ENCODE measurements around the gene LINC00237. TPM values are rescaled to one million over a fixed set of nuclear protein-coding genes. Genes with fewer than 3 reads are reported as not detected.

The LINC00237 gene
- polyA plus RNA-seq, 2 donors: not detected

DNA sequence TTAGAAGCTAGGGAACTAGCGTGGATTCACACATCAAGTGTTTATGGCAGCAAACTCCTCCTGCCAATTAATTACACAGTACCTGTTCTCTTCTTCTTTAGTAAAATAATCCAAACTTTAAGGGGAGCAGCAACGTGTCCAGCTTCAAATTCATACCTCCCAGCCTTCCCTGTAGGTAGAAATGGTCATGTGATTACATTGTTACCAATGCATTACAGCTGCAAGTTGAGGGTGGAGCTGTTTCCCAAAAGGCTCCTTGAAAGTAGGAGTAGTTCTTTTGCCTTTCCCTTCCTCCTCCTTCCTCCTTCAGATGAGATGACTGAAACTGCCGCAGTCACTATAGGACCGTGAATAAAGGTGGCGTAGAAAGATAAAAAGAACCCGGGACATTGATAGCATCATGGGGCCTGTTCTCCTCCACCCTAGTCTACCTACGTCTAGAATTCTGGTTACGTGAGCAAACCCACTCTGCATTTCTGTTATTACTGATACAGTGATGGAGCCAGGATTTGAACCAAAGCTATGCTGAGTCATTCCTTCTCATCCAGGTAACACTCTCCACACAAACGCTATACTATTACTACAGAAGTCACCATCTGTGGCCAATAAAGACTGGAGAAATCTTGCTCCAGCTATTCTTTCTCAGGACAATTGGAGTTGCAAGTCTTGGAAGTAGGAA lies 18.2 kb downstream of the LINC00237 start:
- WGBS, 2 donors: 80 to 83% methylated on average over 9 of the region's 9 CpGs
- H3K4me3 ChIP-seq (ENCODE audit: low read depth in 1 of 2, low read length in 2 of 2): no peak overlapping the region
- peaks cover 0 to 4% of the 10 kb centered on the region in 2 donors for H3K27me3 ChIP-seq (ENCODE audit: control insufficient read depth in 1 of 2, insufficient read depth in 2 of 2, low read length in 2 of 2)

DNA sequence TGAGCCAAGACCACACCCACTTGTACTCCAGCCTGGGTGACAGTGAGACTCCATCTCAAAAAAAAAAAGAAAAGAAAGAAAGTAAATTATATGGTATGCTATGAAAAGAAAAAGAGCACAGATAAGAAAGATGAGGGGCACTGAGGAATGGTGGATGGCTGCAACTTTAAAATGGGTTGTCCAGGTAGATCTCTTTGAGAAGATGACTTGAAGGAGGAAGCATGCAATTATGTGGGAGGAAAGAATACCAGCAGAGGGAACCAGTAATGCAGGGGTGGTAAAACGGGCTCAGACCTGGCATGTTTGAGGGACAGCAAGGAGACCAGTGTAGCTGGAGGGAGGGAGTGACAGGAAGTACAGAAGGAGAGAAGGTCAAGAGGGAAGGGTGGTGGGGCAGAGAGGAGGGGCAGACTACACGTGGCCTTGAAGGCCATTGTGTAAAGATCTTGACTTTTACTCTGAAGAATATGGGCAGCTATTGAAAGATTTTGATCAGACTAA lies 22.3 kb downstream of the LINC00237 start:
- no peaks in the 10 kb centered on the region for H3K27me3 ChIP-seq (ENCODE audit: control insufficient read depth in 1 of 2, insufficient read depth in 2 of 2, low read length in 2 of 2)

More for the DNA sequence above, 18.2 kb downstream of the LINC00237 start:
- Histone ChIP-seq H3K4me1 (ENCODE audit: control insufficient read depth in 2 of 2, insufficient read depth in 2 of 2, low read length in 1 of 2) (peaks cover 0 to 2% of the 10 kb centered on the region in 2 donors), H3K36me3 (ENCODE audit: control insufficient read depth in 2 of 2, insufficient read depth in 2 of 2, low read length in 1 of 2) (no peaks in the 10 kb centered on the region), H3K9me3 (ENCODE audit: control insufficient read depth in 2 of 2, insufficient read depth in 1 of 2, low read depth in 1 of 2, low read length in 1 of 2) (no peaks in the 10 kb centered on the region), H3K27ac (ENCODE audit: low read depth in 2 of 2, low read length in 1 of 2) (no peak overlapping the region)

DNA sequence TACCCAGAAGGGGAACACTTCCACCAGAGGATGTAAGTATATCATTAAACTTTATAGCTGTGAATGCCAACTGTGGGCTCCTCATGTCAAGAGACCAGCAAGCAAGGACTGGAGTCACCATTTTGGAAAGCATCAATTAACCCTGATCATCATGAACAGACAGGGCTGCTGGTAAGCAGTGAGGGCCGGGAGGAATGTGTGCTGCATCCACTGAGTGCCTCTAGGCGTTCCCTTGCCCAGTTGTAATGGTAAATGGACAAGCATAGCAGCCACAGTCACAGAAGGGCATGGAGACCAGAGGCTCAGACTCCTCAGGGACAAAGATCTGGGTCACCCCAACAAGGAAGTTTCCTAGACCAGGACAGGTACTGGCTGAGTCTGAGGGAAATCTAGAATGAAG lies 23.6 kb downstream of the LINC00237 start:
- WGBS, 2 donors: 43 to 66% methylated on average over 2 of the region's 2 CpGs
- Histone ChIP-seq H3K9me3 (ENCODE audit: control insufficient read depth in 2 of 2, insufficient read depth in 1 of 2, low read depth in 1 of 2, low read length in 1 of 2) (no peaks in the 10 kb centered on the region), H3K36me3 (ENCODE audit: control insufficient read depth in 2 of 2, insufficient read depth in 2 of 2, low read length in 1 of 2) (no peaks in the 10 kb centered on the region), H3K27me3 (ENCODE audit: control insufficient read depth in 1 of 2, insufficient read depth in 2 of 2, low read length in 2 of 2) (no peaks in the 10 kb centered on the region), H3K27ac (ENCODE audit: low read depth in 2 of 2, low read length in 1 of 2) (no peak overlapping the region), H3K4me3 (ENCODE audit: low read depth in 1 of 2, low read length in 2 of 2) (no peak overlapping the region), H3K4me1 (ENCODE audit: control insufficient read depth in 2 of 2, insufficient read depth in 2 of 2, low read length in 1 of 2) (no peaks in the 10 kb centered on the region)

More for the DNA sequence above, 22.3 kb downstream of the LINC00237 start:
- no peak overlapping the region for H3K4me3 ChIP-seq (ENCODE audit: low read depth in 1 of 2, low read length in 2 of 2)
- H3K9me3 ChIP-seq (ENCODE audit: control insufficient read depth in 2 of 2, insufficient read depth in 1 of 2, low read depth in 1 of 2, low read length in 1 of 2): no peaks in the 10 kb centered on the region
- no peak overlapping the region for H3K27ac ChIP-seq (ENCODE audit: low read depth in 2 of 2, low read length in 1 of 2)
- H3K4me1 ChIP-seq (ENCODE audit: control insufficient read depth in 2 of 2, insufficient read depth in 2 of 2, low read length in 1 of 2): no peaks in the 10 kb centered on the region
- no peaks in the 10 kb centered on the region for H3K36me3 ChIP-seq (ENCODE audit: control insufficient read depth in 2 of 2, insufficient read depth in 2 of 2, low read length in 1 of 2)
- WGBS, 2 donors: 31 to 35% methylated on average over 2 of the region's 2 CpGs

DNA sequence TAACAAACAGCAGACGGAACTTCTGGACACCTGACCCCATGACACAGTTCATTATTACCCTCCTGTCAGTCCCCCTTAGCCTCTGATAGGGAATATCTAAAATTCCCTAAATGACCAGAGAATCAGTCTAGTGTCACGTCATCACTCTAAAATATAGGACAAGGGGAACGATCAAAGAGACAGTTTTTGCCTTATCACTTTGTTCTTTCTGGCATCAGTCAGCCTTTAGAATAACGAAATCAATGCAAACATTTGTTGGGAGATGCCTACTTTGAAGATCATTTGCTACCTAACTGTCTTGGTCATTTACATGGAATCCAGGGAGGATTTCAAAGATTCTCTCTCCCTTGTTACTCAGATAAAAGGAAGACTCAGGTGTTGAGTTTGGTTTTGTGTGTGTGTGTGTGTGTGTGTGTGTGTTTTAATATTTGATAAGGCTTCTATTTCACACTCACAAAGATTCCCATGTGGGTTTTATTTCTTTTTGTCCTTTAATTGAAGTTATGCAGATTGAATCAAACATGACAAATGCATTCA lies 28.3 kb downstream of the LINC00237 start:
- 54 to 61% methylated on average over 4 of the region's 4 CpGs for WGBS, 2 donors
- Histone ChIP-seq H3K36me3 (ENCODE audit: control insufficient read depth in 2 of 2, insufficient read depth in 2 of 2, low read length in 1 of 2) (no peaks in the 10 kb centered on the region), H3K9me3 (ENCODE audit: control insufficient read depth in 2 of 2, insufficient read depth in 1 of 2, low read depth in 1 of 2, low read length in 1 of 2) (no peaks in the 10 kb centered on the region), H3K27ac (ENCODE audit: low read depth in 2 of 2, low read length in 1 of 2) (no peak overlapping the region), H3K4me3 (ENCODE audit: low read depth in 1 of 2, low read length in 2 of 2) (no peak overlapping the region), H3K27me3 (ENCODE audit: control insufficient read depth in 1 of 2, insufficient read depth in 2 of 2, low read length in 2 of 2) (no peaks in the 10 kb centered on the region), H3K4me1 (ENCODE audit: control insufficient read depth in 2 of 2, insufficient read depth in 2 of 2, low read length in 1 of 2) (no peaks in the 10 kb centered on the region)

DNA sequence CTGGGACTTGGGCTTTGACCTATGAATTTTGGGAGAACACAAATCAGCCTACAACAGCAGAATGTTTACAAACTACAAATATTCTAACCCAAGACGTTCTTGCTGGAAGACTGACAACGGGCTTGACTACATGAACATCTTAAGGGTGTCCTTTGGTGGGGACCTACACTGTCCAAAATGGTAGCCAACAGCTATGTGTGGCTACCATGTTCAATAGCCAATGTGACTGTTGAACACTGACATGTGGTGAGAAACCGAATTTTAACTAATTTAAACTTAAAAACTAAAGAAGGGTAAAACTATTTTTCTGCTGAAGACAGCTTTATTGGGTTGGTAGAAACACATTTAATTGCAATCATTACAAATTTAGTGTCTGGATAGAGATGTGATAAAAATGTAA lies 30.1 kb downstream of the LINC00237 start:
- H3K36me3 ChIP-seq (ENCODE audit: control insufficient read depth in 2 of 2, insufficient read depth in 2 of 2, low read length in 1 of 2): no peaks in the 10 kb centered on the region
- H3K27ac ChIP-seq (ENCODE audit: low read depth in 2 of 2, low read length in 1 of 2): no peak overlapping the region
- no peak overlapping the region for H3K4me3 ChIP-seq (ENCODE audit: low read depth in 1 of 2, low read length in 2 of 2)
- no peaks in the 10 kb centered on the region for H3K27me3 ChIP-seq (ENCODE audit: control insufficient read depth in 1 of 2, insufficient read depth in 2 of 2, low read length in 2 of 2)
- no peaks in the 10 kb centered on the region for H3K4me1 ChIP-seq (ENCODE audit: control insufficient read depth in 2 of 2, insufficient read depth in 2 of 2, low read length in 1 of 2)
- WGBS, 2 donors: 71 to 72% methylated on average over 3 of the region's 3 CpGs
- H3K9me3 ChIP-seq (ENCODE audit: control insufficient read depth in 2 of 2, insufficient read depth in 1 of 2, low read depth in 1 of 2, low read length in 1 of 2): no peaks in the 10 kb centered on the region

DNA sequence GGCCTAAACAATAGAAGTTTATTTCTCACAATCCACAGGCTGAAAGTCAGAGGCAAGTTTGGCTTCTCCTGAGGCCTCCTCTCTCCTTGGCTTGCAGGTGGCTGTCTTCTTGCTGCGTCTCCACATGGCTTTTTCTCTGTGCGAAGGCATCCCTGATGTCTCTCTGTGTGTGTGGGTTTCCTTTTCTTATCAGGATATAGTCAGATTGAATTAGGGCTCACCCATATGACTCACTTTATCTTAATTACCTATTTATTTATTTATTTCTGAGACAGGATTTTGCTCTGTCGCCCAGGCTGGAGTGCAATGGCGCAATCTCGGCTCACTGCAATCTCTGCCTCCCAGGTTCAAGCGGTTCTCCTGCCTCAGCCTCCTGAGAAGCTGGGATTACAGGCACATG lies 30.7 kb downstream of the LINC00237 start:
- no peak overlapping the region for H3K27ac ChIP-seq (ENCODE audit: low read depth in 2 of 2, low read length in 1 of 2)
- no peak overlapping the region for H3K4me3 ChIP-seq (ENCODE audit: low read depth in 1 of 2, low read length in 2 of 2)
- 85 to 89% methylated on average over 6 of the region's 6 CpGs for WGBS, 2 donors
- H3K4me1 ChIP-seq (ENCODE audit: control insufficient read depth in 2 of 2, insufficient read depth in 2 of 2, low read length in 1 of 2): no peaks in the 10 kb centered on the region
- no peaks in the 10 kb centered on the region for H3K27me3 ChIP-seq (ENCODE audit: control insufficient read depth in 1 of 2, insufficient read depth in 2 of 2, low read length in 2 of 2)
- no peaks in the 10 kb centered on the region for H3K36me3 ChIP-seq (ENCODE audit: control insufficient read depth in 2 of 2, insufficient read depth in 2 of 2, low read length in 1 of 2)
- no peaks in the 10 kb centered on the region for H3K9me3 ChIP-seq (ENCODE audit: control insufficient read depth in 2 of 2, insufficient read depth in 1 of 2, low read depth in 1 of 2, low read length in 1 of 2)

- WGBS, 2 donors: 75 to 76% methylated on average over 12 of the region's 12 CpGs
- no peaks in the 10 kb centered on the region for H3K27me3 ChIP-seq (ENCODE audit: control insufficient read depth in 1 of 2, insufficient read depth in 2 of 2, low read length in 2 of 2)
- no peaks in the 10 kb centered on the region for H3K36me3 ChIP-seq (ENCODE audit: control insufficient read depth in 2 of 2, insufficient read depth in 2 of 2, low read length in 1 of 2)
- no peak overlapping the region for H3K27ac ChIP-seq (ENCODE audit: low read depth in 2 of 2, low read length in 1 of 2)
- no peaks in the 10 kb centered on the region for H3K9me3 ChIP-seq (ENCODE audit: control insufficient read depth in 2 of 2, insufficient read depth in 1 of 2, low read depth in 1 of 2, low read length in 1 of 2)
- H3K4me3 ChIP-seq (ENCODE audit: low read depth in 1 of 2, low read length in 2 of 2): no peak overlapping the region
- H3K4me1 ChIP-seq (ENCODE audit: control insufficient read depth in 2 of 2, insufficient read depth in 2 of 2, low read length in 1 of 2): no peaks in the 10 kb centered on the region
Observed at GRCh38 chr20:21074605-21075336, 31.4 kb downstream of the LINC00237 start.

GRCh38 chr20:21067255-21067654 lies 38.9 kb downstream of the LINC00237 start:
- no peak overlapping the region for H3K27ac ChIP-seq (ENCODE audit: low read depth in 2 of 2, low read length in 1 of 2)
- no peaks in the 10 kb centered on the region for H3K4me1 ChIP-seq (ENCODE audit: control insufficient read depth in 2 of 2, insufficient read depth in 2 of 2, low read length in 1 of 2)
- no peaks in the 10 kb centered on the region for H3K9me3 ChIP-seq (ENCODE audit: control insufficient read depth in 2 of 2, insufficient read depth in 1 of 2, low read depth in 1 of 2, low read length in 1 of 2)
- WGBS, 2 donors: 63 to 75% methylated on average over 1 of the region's 1 CpG
- H3K27me3 ChIP-seq (ENCODE audit: control insufficient read depth in 1 of 2, insufficient read depth in 2 of 2, low read length in 2 of 2): no peaks in the 10 kb centered on the region
- H3K4me3 ChIP-seq (ENCODE audit: low read depth in 1 of 2, low read length in 2 of 2): no peak overlapping the region
- H3K36me3 ChIP-seq (ENCODE audit: control insufficient read depth in 2 of 2, insufficient read depth in 2 of 2, low read length in 1 of 2): no peaks in the 10 kb centered on the region

GRCh38 chr20:21064924-21065323 lies 41.2 kb downstream of the LINC00237 start:
- Histone ChIP-seq H3K27ac (ENCODE audit: low read depth in 2 of 2, low read length in 1 of 2) (no peak overlapping the region), H3K27me3 (ENCODE audit: control insufficient read depth in 1 of 2, insufficient read depth in 2 of 2, low read length in 2 of 2) (no peaks in the 10 kb centered on the region), H3K9me3 (ENCODE audit: control insufficient read depth in 2 of 2, insufficient read depth in 1 of 2, low read depth in 1 of 2, low read length in 1 of 2) (no peaks in the 10 kb centered on the region), H3K4me1 (ENCODE audit: control insufficient read depth in 2 of 2, insufficient read depth in 2 of 2, low read length in 1 of 2) (no peaks in the 10 kb centered on the region), H3K36me3 (ENCODE audit: control insufficient read depth in 2 of 2, insufficient read depth in 2 of 2, low read length in 1 of 2) (no peaks in the 10 kb centered on the region), H3K4me3 (ENCODE audit: low read depth in 1 of 2, low read length in 2 of 2) (no peak overlapping the region)

Data from esophagus (tissue), 2 donors.